H9 (cell line): ENCODE measurements around the gene GCH1. TPM values are rescaled to one million over a fixed set of nuclear protein-coding genes. Genes with fewer than 3 reads are reported as not detected.

Source experiments
- DNase-seq: peaks from one replicate; pipeline ENCODE4 v3.0.0-alpha.2; 2017
- H2AFZ ChIP-seq: one replicate; pipeline ENCODE4 v1.6.1; 2013; ENCODE audit warnings: mild to moderate bottlenecking, low read length, control low read depth, moderate library complexity
- H2AK5ac ChIP-seq: 2 replicates; pipeline ENCODE4 v1.6.1; 2013; ENCODE audit warnings: low read length, control low read depth, mixed read lengths; ENCODE audit not compliant: insufficient read length
- H2BK120ac ChIP-seq: one replicate; pipeline ENCODE4 v1.6.1; 2013; ENCODE audit warnings: low read depth, mild to moderate bottlenecking, low read length, control low read depth, inconsistent platforms; ENCODE audit not compliant: poor library complexity, severe bottlenecking
- H2BK12ac ChIP-seq: 2 replicates; pipeline ENCODE4 v1.6.1; 2013; ENCODE audit warnings: low read length, control low read depth, mixed read lengths, low read depth; ENCODE audit not compliant: insufficient read length
- H2BK15ac ChIP-seq: 2 replicates; pipeline ENCODE4 v1.6.1; 2013; ENCODE audit warnings: low read depth, low read length, control low read depth
- H2BK20ac ChIP-seq: one replicate; pipeline ENCODE4 v1.6.1; 2013; ENCODE audit warnings: low read depth, mild to moderate bottlenecking, low read length, control low read depth, inconsistent platforms; ENCODE audit not compliant: poor library complexity, severe bottlenecking
- H2BK5ac ChIP-seq: 2 replicates; pipeline ENCODE4 v1.6.1; 2013; ENCODE audit warnings: low read length, control low read depth, mixed read lengths; ENCODE audit not compliant: insufficient read length
- H3K14ac ChIP-seq: 2 replicates; pipeline ENCODE4 v1.6.1; 2013; ENCODE audit warnings: low read length, control low read depth; ENCODE audit not compliant: insufficient read depth
- H3K18ac ChIP-seq: 2 replicates; pipeline ENCODE4 v1.6.1; 2013; ENCODE audit warnings: low read depth, mild to moderate bottlenecking, mixed read lengths, low read length, control low read depth; ENCODE audit not compliant: insufficient read length
- H3K23ac ChIP-seq: 2 replicates; pipeline ENCODE4 v1.6.1; 2013; ENCODE audit warnings: low read length, control low read depth, mixed read lengths, low read depth; ENCODE audit not compliant: insufficient read length
- H3K23me2 ChIP-seq: 2 replicates; pipeline ENCODE4 v1.6.1; 2013; ENCODE audit warnings: low read depth, mild to moderate bottlenecking, mixed read lengths, low read length, control low read depth; ENCODE audit not compliant: insufficient read length, poor library complexity, severe bottlenecking
- H3K27ac ChIP-seq: 2 replicates; pipeline ENCODE4 v1.5.1; 2013; ENCODE audit warnings: low read length, control low read depth, mixed read lengths, low read depth; ENCODE audit not compliant: insufficient read length
- H3K27me3 ChIP-seq: 2 replicates; pipeline ENCODE4 v1.6.1; 2013; ENCODE audit warnings: low read length, control low read depth, inconsistent platforms; ENCODE audit not compliant: insufficient read depth
- H3K4ac ChIP-seq: 2 replicates; pipeline ENCODE4 v1.6.1; 2013; ENCODE audit warnings: low read depth, mild to moderate bottlenecking, control low read depth, inconsistent platforms, low read length, moderate library complexity
- H3K4me1 ChIP-seq: 2 replicates; pipeline ENCODE4 v1.6.1; 2013; ENCODE audit warnings: low read length, control low read depth, inconsistent platforms; ENCODE audit not compliant: insufficient read depth
- H3K4me2 ChIP-seq: 2 replicates; pipeline ENCODE4 v1.6.1; 2013; ENCODE audit warnings: low read length, control low read depth, mixed read lengths; ENCODE audit not compliant: insufficient read length, insufficient read depth
- H3K56ac ChIP-seq: 2 replicates; pipeline ENCODE4 v1.6.1; 2013; ENCODE audit warnings: low read depth, mild to moderate bottlenecking, mixed read lengths, low read length, control low read depth; ENCODE audit not compliant: insufficient read length
- H3K79me1 ChIP-seq: 2 replicates; pipeline ENCODE4 v1.6.1; 2013; ENCODE audit warnings: low read depth, mild to moderate bottlenecking, moderate library complexity, low read length, control low read depth, inconsistent platforms; ENCODE audit not compliant: insufficient read depth, poor library complexity, severe bottlenecking
- H3K79me2 ChIP-seq: 2 replicates; pipeline ENCODE4 v1.6.1; 2013; ENCODE audit warnings: low read length, control low read depth, inconsistent platforms; ENCODE audit not compliant: insufficient read depth
- H3K9ac ChIP-seq: 2 replicates; pipeline ENCODE4 v1.6.1; 2013; ENCODE audit warnings: low read length, control low read depth, mixed read lengths; ENCODE audit not compliant: insufficient read length; ENCODE audit errors: extremely low read depth
- H3K9me3 ChIP-seq: one replicate; pipeline ENCODE4 v1.6.1; 2013; ENCODE audit warnings: low read depth, low read length, inconsistent platforms; ENCODE audit not compliant: control insufficient read depth
- H3T11ph ChIP-seq: one replicate; pipeline ENCODE4 v1.6.1; 2013; ENCODE audit warnings: mild to moderate bottlenecking, low read length, control low read depth, inconsistent platforms
- H4K20me1 ChIP-seq: one replicate; pipeline ENCODE4 v1.6.1; 2013; ENCODE audit not compliant: control insufficient read depth, insufficient read length, insufficient read depth
- H4K5ac ChIP-seq: 2 replicates; pipeline ENCODE4 v1.6.1; 2013; ENCODE audit warnings: low read depth, mild to moderate bottlenecking, mixed read lengths, low read length, control low read depth; ENCODE audit not compliant: insufficient read length
- H4K8ac ChIP-seq: replicated peaks from 2 replicates; pipeline ENCODE4 v1.6.1; 2013; ENCODE audit warnings: low read length, control low read depth, mixed read lengths, low read depth; ENCODE audit not compliant: insufficient read length
- H4K91ac ChIP-seq: 2 replicates; pipeline ENCODE4 v1.6.1; 2013; ENCODE audit warnings: low read depth, mild to moderate bottlenecking, moderate library complexity, mixed read lengths, low read length, control low read depth; ENCODE audit not compliant: insufficient read length
- H3K27ac Mint-ChIP-seq, 3 experiments: 2 replicates in 2 of 3; 3 replicates in 1 of 3; pipeline ENCODE4 v1.8.0; 2020 to 2021; ENCODE audit warnings: mixed read lengths in 3 of 3, mild to moderate bottlenecking in 1 of 3, moderate library complexity in 1 of 3
- H3K27me3 Mint-ChIP-seq: 2 replicates; pipeline ENCODE4 v1.8.0; 2021; ENCODE audit warnings: low read depth, mild to moderate bottlenecking, moderate library complexity, mixed read lengths
- H3K36me3 Mint-ChIP-seq, 3 experiments: 2 replicates in 2 of 3; 3 replicates in 1 of 3; pipeline ENCODE4 v1.8.0; 2020 to 2021; ENCODE audit warnings: low read depth in 3 of 3, mixed read lengths in 3 of 3; ENCODE audit not compliant: insufficient read depth in 1 of 3
- H3K4me1 Mint-ChIP-seq, 2 experiments: 2 replicates each; pipeline ENCODE4 v1.8.0; 2020; ENCODE audit warnings: mixed read lengths in 2 of 2
- H3K4me3 Mint-ChIP-seq, 2 experiments: 2 replicates in 1 of 2; 3 replicates in 1 of 2; pipeline ENCODE4 v1.8.0; 2020 to 2021; ENCODE audit warnings: mild to moderate bottlenecking in 2 of 2, mixed read lengths in 2 of 2, moderate library complexity in 1 of 2
- H3K9me3 Mint-ChIP-seq, 2 experiments: 2 replicates in 1 of 2; 3 replicates in 1 of 2; pipeline ENCODE4 v1.8.0; 2020; ENCODE audit warnings: mild to moderate bottlenecking in 2 of 2, mixed read lengths in 2 of 2, moderate library complexity in 1 of 2
- WGBS: extraction: QIAGEN DNeasy Blood & Tissue Kit; methylation state at CpG from one replicate; pipeline ENCODE4 v1.1.7; 2013; ENCODE audit warnings: missing lambda C conversion rate, low lambda C conversion rate, mixed read lengths; ENCODE audit not compliant: insufficient read length; ENCODE audit errors: extremely low coverage; 5-methylcytosine and 5-hydroxymethylcytosine counted together
- total RNA-seq: library from RNA; stranded (reverse); gene quantifications from 2 replicates; pipeline ENCODE4 v1.2.1, GENCODE V29; 2021
- TF ChIP-seq, protein P1 (sequence below): fragments of 200-600 bp; sonication (generic); conservative IDR thresholded peaks from 3 replicates; pipeline ENCODE4 v1.8.0; 2021; ENCODE audit warnings: antibody characterized with exemption, mild to moderate bottlenecking

Gene GCH1
- total RNA-seq, 1 experiment from 2014 or later, result 7.7 TPM

DNA sequence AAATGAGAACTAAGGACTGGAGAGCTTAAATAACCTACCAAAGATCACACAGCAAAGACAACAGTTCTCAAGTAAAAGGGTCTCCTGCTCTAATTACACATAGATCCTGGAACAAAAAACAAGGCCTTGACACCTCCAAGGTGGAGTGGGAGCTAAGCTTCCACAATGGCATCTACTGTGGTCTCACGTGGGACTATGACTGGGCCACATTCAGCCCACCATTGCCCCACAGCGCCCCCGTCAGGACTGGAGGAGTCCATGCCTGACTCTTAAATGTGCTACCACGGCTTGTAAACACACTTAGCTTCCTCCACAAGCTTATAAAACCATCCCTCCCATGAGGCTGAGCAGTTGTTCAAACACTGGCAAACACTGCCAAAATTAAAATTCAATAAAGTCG lies 88.5 kb downstream of the GCH1 start:
- H3K23ac ChIP-seq, result no peak overlapping the region
- H3T11ph ChIP-seq, result no peak overlapping the region
- H3K9ac ChIP-seq, result no peak overlapping the region
- H2BK5ac ChIP-seq, result no peak overlapping the region
- H2AK5ac ChIP-seq, result no peak overlapping the region
- no peak overlapping the region for H3K4me2 ChIP-seq
- H4K91ac ChIP-seq, result no peak overlapping the region
- H3K27me3 Mint-ChIP-seq, result peaks cover 7% of the 10 kb centered on the region; the same call in 1 of the 2 replicates
- no peaks in the 10 kb centered on the region for H3K9me3 ChIP-seq
- DNase-seq, result peak; percentile 53
- H3K23me2 ChIP-seq, result no peaks in the 10 kb centered on the region
- no peak overlapping the region for H2BK12ac ChIP-seq
- no peak overlapping the region for H3K27ac ChIP-seq
- no peak overlapping the region for H3K56ac ChIP-seq
- TF ChIP-seq, protein P1, sequence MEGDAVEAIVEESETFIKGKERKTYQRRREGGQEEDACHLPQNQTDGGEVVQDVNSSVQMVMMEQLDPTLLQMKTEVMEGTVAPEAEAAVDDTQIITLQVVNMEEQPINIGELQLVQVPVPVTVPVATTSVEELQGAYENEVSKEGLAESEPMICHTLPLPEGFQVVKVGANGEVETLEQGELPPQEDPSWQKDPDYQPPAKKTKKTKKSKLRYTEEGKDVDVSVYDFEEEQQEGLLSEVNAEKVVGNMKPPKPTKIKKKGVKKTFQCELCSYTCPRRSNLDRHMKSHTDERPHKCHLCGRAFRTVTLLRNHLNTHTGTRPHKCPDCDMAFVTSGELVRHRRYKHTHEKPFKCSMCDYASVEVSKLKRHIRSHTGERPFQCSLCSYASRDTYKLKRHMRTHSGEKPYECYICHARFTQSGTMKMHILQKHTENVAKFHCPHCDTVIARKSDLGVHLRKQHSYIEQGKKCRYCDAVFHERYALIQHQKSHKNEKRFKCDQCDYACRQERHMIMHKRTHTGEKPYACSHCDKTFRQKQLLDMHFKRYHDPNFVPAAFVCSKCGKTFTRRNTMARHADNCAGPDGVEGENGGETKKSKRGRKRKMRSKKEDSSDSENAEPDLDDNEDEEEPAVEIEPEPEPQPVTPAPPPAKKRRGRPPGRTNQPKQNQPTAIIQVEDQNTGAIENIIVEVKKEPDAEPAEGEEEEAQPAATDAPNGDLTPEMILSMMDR, result peak; percentile 62
- H3K79me1 ChIP-seq, result no peaks in the 10 kb centered on the region
- H3K4ac ChIP-seq, result no peak overlapping the region
- no peaks in the 10 kb centered on the region for H3K79me2 ChIP-seq
- H3K14ac ChIP-seq, result no peak overlapping the region
- no peak overlapping the region for H3K4me3 Mint-ChIP-seq
- no peak overlapping the region for H4K5ac ChIP-seq
- no CpG with 5 or more reads among the region's 5 CpGs for WGBS
- H2BK15ac ChIP-seq, result no peak overlapping the region
- no peaks in the 10 kb centered on the region for H3K27me3 ChIP-seq
- H4K8ac ChIP-seq, result no peak overlapping the region
- H3K4me1 Mint-ChIP-seq, result peaks cover 3 to 4% of the 10 kb centered on the region in 2 experiments; a peak in 3 of 4 replicates
- no peak overlapping the region for H2AFZ ChIP-seq
- H4K20me1 ChIP-seq, result no peaks in the 10 kb centered on the region
- no peak overlapping the region for H2BK20ac ChIP-seq
- no peaks in the 10 kb centered on the region; a peak in 1 of 7 replicates for H3K36me3 Mint-ChIP-seq
- no peak overlapping the region for H2BK120ac ChIP-seq
- H3K9me3 Mint-ChIP-seq, result peaks cover 0 to 4% of the 10 kb centered on the region in 2 experiments; a peak in 1 of 5 replicates
- H3K4me1 ChIP-seq, result no peaks in the 10 kb centered on the region
- H3K27ac Mint-ChIP-seq, result no peak overlapping the region
- no peak overlapping the region for H3K18ac ChIP-seq
